ENCODE results near the gene KCNMB4. TPM values are rescaled to one million over a fixed set of nuclear protein-coding genes. Genes with fewer than 3 reads are reported as not detected.

KCNMB4 gene
- total and polyA plus RNA-seq, 4 donors: 0.46 to 1.3 (median 0.65) TPM

GRCh38 chr12:70449074-70449752, 83.1 kb downstream of the KCNMB4 start (continued):
- TF ChIP-seq RAD21 (IDR thresholded peaks at IDR 0.05) (no peak), ATF3 (IDR thresholded peaks at IDR 0.05) (no peak), CTCF (IDR thresholded peaks at IDR 0.05; ENCODE audit: low read depth, low read length, missing input control) (no peak)

GRCh38 chr12:70449753-70450341, 83.8 kb downstream of the KCNMB4 start:
- TF ChIP-seq SP1 (IDR thresholded peaks at IDR 0.05) (no peak), HNF4A (conservative IDR thresholded peaks at IDR 0.05) (no peak), JUND (IDR thresholded peaks at IDR 0.05) (no peak), NR2F2 (IDR thresholded peaks at IDR 0.05) (no peak), RXRA (IDR thresholded peaks at IDR 0.05) (no peak), RAD21 (IDR thresholded peaks at IDR 0.05) (no peak), HNF4G (IDR thresholded peaks at IDR 0.05) (no peak), FOXA2 (IDR thresholded peaks at IDR 0.05) (no peak), TAF1 (conservative IDR thresholded peaks at IDR 0.05) (no peak), YY1 (IDR thresholded peaks at IDR 0.05) (no peak), CTCF (IDR thresholded peaks at IDR 0.05; ENCODE audit: low read depth, low read length, missing input control) (no peak), FOXA1 (IDR thresholded peaks at IDR 0.05) (no peak), GABPA (IDR thresholded peaks at IDR 0.05 in 1 of 2, conservative IDR thresholded peaks at IDR 0.05 in 1 of 2) (no peak), EGR1 (IDR thresholded peaks at IDR 0.05; ENCODE audit: low read depth in 2 of 2) (no peak), ATF3 (IDR thresholded peaks at IDR 0.05) (no peak)
- TF ChIP-seq, protein P1, sequence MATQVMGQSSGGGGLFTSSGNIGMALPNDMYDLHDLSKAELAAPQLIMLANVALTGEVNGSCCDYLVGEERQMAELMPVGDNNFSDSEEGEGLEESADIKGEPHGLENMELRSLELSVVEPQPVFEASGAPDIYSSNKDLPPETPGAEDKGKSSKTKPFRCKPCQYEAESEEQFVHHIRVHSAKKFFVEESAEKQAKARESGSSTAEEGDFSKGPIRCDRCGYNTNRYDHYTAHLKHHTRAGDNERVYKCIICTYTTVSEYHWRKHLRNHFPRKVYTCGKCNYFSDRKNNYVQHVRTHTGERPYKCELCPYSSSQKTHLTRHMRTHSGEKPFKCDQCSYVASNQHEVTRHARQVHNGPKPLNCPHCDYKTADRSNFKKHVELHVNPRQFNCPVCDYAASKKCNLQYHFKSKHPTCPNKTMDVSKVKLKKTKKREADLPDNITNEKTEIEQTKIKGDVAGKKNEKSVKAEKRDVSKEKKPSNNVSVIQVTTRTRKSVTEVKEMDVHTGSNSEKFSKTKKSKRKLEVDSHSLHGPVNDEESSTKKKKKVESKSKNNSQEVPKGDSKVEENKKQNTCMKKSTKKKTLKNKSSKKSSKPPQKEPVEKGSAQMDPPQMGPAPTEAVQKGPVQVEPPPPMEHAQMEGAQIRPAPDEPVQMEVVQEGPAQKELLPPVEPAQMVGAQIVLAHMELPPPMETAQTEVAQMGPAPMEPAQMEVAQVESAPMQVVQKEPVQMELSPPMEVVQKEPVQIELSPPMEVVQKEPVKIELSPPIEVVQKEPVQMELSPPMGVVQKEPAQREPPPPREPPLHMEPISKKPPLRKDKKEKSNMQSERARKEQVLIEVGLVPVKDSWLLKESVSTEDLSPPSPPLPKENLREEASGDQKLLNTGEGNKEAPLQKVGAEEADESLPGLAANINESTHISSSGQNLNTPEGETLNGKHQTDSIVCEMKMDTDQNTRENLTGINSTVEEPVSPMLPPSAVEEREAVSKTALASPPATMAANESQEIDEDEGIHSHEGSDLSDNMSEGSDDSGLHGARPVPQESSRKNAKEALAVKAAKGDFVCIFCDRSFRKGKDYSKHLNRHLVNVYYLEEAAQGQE (IDR thresholded peaks at IDR 0.05): no peak
- TF ChIP-seq, protein P2, sequence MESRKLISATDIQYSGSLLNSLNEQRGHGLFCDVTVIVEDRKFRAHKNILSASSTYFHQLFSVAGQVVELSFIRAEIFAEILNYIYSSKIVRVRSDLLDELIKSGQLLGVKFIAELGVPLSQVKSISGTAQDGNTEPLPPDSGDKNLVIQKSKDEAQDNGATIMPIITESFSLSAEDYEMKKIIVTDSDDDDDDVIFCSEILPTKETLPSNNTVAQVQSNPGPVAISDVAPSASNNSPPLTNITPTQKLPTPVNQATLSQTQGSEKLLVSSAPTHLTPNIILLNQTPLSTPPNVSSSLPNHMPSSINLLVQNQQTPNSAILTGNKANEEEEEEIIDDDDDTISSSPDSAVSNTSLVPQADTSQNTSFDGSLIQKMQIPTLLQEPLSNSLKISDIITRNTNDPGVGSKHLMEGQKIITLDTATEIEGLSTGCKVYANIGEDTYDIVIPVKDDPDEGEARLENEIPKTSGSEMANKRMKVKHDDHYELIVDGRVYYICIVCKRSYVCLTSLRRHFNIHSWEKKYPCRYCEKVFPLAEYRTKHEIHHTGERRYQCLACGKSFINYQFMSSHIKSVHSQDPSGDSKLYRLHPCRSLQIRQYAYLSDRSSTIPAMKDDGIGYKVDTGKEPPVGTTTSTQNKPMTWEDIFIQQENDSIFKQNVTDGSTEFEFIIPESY (IDR thresholded peaks at IDR 0.05): no peak
- TF ChIP-seq, protein P3, sequence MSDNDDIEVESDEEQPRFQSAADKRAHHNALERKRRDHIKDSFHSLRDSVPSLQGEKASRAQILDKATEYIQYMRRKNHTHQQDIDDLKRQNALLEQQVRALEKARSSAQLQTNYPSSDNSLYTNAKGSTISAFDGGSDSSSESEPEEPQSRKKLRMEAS (IDR thresholded peaks at IDR 0.05): no peak
- no peak overlapping the region for H3K9ac ChIP-seq (ENCODE audit: low read depth in 1 of 2, low read length in 2 of 2)
- no peaks in the 10 kb centered on the region for H3K36me3 ChIP-seq (ENCODE audit: control insufficient read depth in 4 of 4, insufficient read depth in 3 of 4, low read depth in 1 of 4, low read length in 3 of 4)
- 82% methylated on average over 2 of the region's 2 CpGs for WGBS
- DNase-seq (ENCODE audit: low spot score): no peak
- H3K4me1 ChIP-seq (ENCODE audit: control insufficient read depth in 4 of 4, insufficient read depth in 4 of 4, low read length in 3 of 4): no peaks in the 10 kb centered on the region
- H3K27ac ChIP-seq (ENCODE audit: low read depth in 1 of 2, low read length in 2 of 2): no peak overlapping the region
- H3K4me3 ChIP-seq (ENCODE audit: low read depth in 1 of 3, low read length in 3 of 3): no peak overlapping the region
- no peaks in the 10 kb centered on the region for H3K27me3 ChIP-seq (ENCODE audit: control insufficient read depth in 4 of 4, insufficient read depth in 4 of 4, low read length in 3 of 4)
- H3K9me3 ChIP-seq (ENCODE audit: control insufficient read depth in 4 of 4, low read length in 3 of 4): peaks cover 0 to 12% (median 2%) of the 10 kb centered on the region in 4 donors
